Measurements from ENCODE around the gene GDF15.
"Not testable (repeated sequence)": the region's sequence is repeated elsewhere in the genome, so short reads cannot be mapped to it uniquely, and the experiment has no call there.

GDF15 gene

GRCh38 chr19:18366021-18366435, 19.9 kb upstream of the GDF15 start:
- TF ChIP-seq Cebpa-rat (IDR thresholded peaks at IDR 0.05): no peak
- H4K20me1 ChIP-seq: no peaks in the 10 kb centered on the region
- peaks cover 8 to 15% (median 12%) of the 10 kb centered on the region in 11 experiments; a peak in 18 of 22 replicates for H3K9me3 ChIP-seq (replicated peaks in 1 of 11)
- peak overlapping the region in 7 of 11 experiments; percentile 12 to 71 (median 64); a peak in 9 of 22 replicates for H3K9ac ChIP-seq
- peaks cover 27 to 92% (median 41%) of the 10 kb centered on the region in 10 experiments for H3K4me1 ChIP-seq
- peak overlapping the region in 10 of 11 experiments; percentile 64 to 84 (median 76); a peak in 19 of 22 replicates for H3K4me2 ChIP-seq
- peak overlapping the region; percentile 68 to 85 (median 80) for H3K27ac ChIP-seq
- H3K27me3 ChIP-seq: no peaks in the 10 kb centered on the region
- no peak overlapping the region for H3K4me3 ChIP-seq
- H3K36me3 ChIP-seq: peaks cover 0 to 70% (median 18%) of the 10 kb centered on the region in 11 experiments; a peak in 15 of 22 replicates

GRCh38 chr19:18368504-18369222, 17.3 kb upstream of the GDF15 start:
- Histone ChIP-seq H3K36me3 (peaks cover 0 to 47% (median 11%) of the 10 kb centered on the region in 11 experiments; a peak in 15 of 22 replicates), H3K9me3 (replicated peaks in 1 of 11) (peaks cover 8 to 15% (median 12%) of the 10 kb centered on the region in 11 experiments; a peak in 18 of 22 replicates), H4K20me1 (no peaks in the 10 kb centered on the region), H3K4me2 (peak overlapping the region in 3 of 11 experiments; percentile 45 to 81 (median 52); a peak in 4 of 22 replicates), H3K27ac (peak overlapping the region in 9 of 11 experiments; percentile 7 to 66 (median 46); a peak in 10 of 22 replicates), H3K4me3 (no peak overlapping the region), H3K4me1 (peaks cover 35 to 96% (median 50%) of the 10 kb centered on the region in 10 experiments), H3K27me3 (no peaks in the 10 kb centered on the region), H3K9ac (peak overlapping the region in 4 of 11 experiments; percentile 31 to 75 (median 51); a peak in 3 of 22 replicates)
- no peak for TF ChIP-seq Cebpa-rat (IDR thresholded peaks at IDR 0.05)

GRCh38 chr19:18373407-18373891, 12.5 kb upstream of the GDF15 start:
- Histone ChIP-seq H3K4me2 (peak overlapping the region; percentile 74 to 94 (median 83)), H3K4me1 (peaks cover 46 to 94% (median 68%) of the 10 kb centered on the region in 10 experiments), H3K9ac (peak overlapping the region; percentile 69 to 83 (median 75)), H4K20me1 (no peaks in the 10 kb centered on the region), H3K4me3 (peak overlapping the region in 5 of 10 experiments; percentile 3 to 22 (median 6); a peak in 5 of 20 replicates), H3K36me3 (peaks cover 0 to 12% (median 0%) of the 10 kb centered on the region in 11 experiments; a peak in 4 of 22 replicates), H3K27me3 (no peaks in the 10 kb centered on the region), H3K9me3 (replicated peaks in 1 of 11) (no peaks in the 10 kb centered on the region), H3K27ac (peak overlapping the region; percentile 83 to 96 (median 90))
- no peak for TF ChIP-seq Cebpa-rat (IDR thresholded peaks at IDR 0.05)

- TF ChIP-seq Cebpa-rat (IDR thresholded peaks at IDR 0.05): no peak
- Histone ChIP-seq H3K27me3 (no peaks in the 10 kb centered on the region), H4K20me1 (no peaks in the 10 kb centered on the region), H3K9me3 (replicated peaks in 1 of 11) (no peaks in the 10 kb centered on the region), H3K9ac (peak overlapping the region; percentile 69 to 83 (median 75); a peak in 21 of 22 replicates), H3K27ac (peak overlapping the region; percentile 83 to 96 (median 90)), H3K36me3 (peaks cover 0 to 7% (median 0%) of the 10 kb centered on the region in 11 experiments; a peak in 2 of 22 replicates), H3K4me1 (peaks cover 46 to 94% (median 72%) of the 10 kb centered on the region in 10 experiments), H3K4me3 (peak overlapping the region in 7 of 10 experiments; percentile 2 to 31 (median 6); a peak in 7 of 20 replicates), H3K4me2 (peak overlapping the region; percentile 74 to 94 (median 83))
These were observed 11.9 kb upstream of the GDF15 start for GRCh38 chr19:18373892-18374629.

- Histone ChIP-seq H3K36me3 (no peaks in the 10 kb centered on the region), H3K9ac (no peak overlapping the region; a peak in 2 of 22 replicates), H3K4me3 (no peak overlapping the region), H4K20me1 (no peaks in the 10 kb centered on the region), H3K4me2 (peak overlapping the region; percentile 26 to 87 (median 64); a peak in 16 of 22 replicates), H3K9me3 (replicated peaks in 1 of 11) (no peaks in the 10 kb centered on the region), H3K27ac (peak overlapping the region in 8 of 11 experiments; percentile 5 to 95 (median 30); a peak in 9 of 22 replicates), H3K27me3 (no peaks in the 10 kb centered on the region), H3K4me1 (peaks cover 51 to 99% (median 95%) of the 10 kb centered on the region in 10 experiments)
- TF ChIP-seq Cebpa-rat (IDR thresholded peaks at IDR 0.05): no peak
These were observed 8.9 kb upstream of the GDF15 start for GRCh38 chr19:18377026-18377425.

- H3K4me1 ChIP-seq: peaks cover 33 to 100% (median 79%) of the 10 kb centered on the region in 10 experiments
- H3K9ac ChIP-seq: peak overlapping the region in 7 of 11 experiments; percentile 0 to 38 (median 19); a peak in 5 of 22 replicates
- no peaks in the 10 kb centered on the region for H3K36me3 ChIP-seq
- no peaks in the 10 kb centered on the region for H4K20me1 ChIP-seq
- peak overlapping the region in 9 of 11 experiments; percentile 10 to 87 (median 68); a peak in 15 of 22 replicates for H3K4me2 ChIP-seq
- no peaks in the 10 kb centered on the region for H3K27me3 ChIP-seq
- H3K27ac ChIP-seq: peak overlapping the region; percentile 9 to 95 (median 53); a peak in 18 of 22 replicates
- H3K9me3 ChIP-seq (replicated peaks in 1 of 11): no peaks in the 10 kb centered on the region
- no peak overlapping the region for H3K4me3 ChIP-seq
- no peak; a peak in 1 of 22 replicates for TF ChIP-seq Cebpa-rat (IDR thresholded peaks at IDR 0.05)
These were observed 5.9 kb upstream of the GDF15 start for GRCh38 chr19:18379803-18380747.

- peak overlapping the region in 3 of 11 experiments; percentile 0 to 37 (median 14); a peak in 3 of 22 replicates for H3K9ac ChIP-seq
- H3K27me3 ChIP-seq: no peaks in the 10 kb centered on the region
- H4K20me1 ChIP-seq: no peaks in the 10 kb centered on the region
- no peak overlapping the region for H3K4me3 ChIP-seq
- no peak for TF ChIP-seq Cebpa-rat (IDR thresholded peaks at IDR 0.05)
- peak overlapping the region in 9 of 11 experiments; percentile 10 to 87 (median 68); a peak in 14 of 22 replicates for H3K4me2 ChIP-seq
- H3K27ac ChIP-seq: peak overlapping the region in 9 of 11 experiments; percentile 34 to 95 (median 54); a peak in 15 of 22 replicates
- H3K36me3 ChIP-seq: no peaks in the 10 kb centered on the region
- no peaks in the 10 kb centered on the region for H3K9me3 ChIP-seq (replicated peaks in 1 of 11)
- H3K4me1 ChIP-seq: peaks cover 26 to 99% (median 79%) of the 10 kb centered on the region in 10 experiments
These were observed 5.1 kb upstream of the GDF15 start for GRCh38 chr19:18380843-18381242.

- H3K9me3 ChIP-seq (replicated peaks in 1 of 11); H3K27ac ChIP-seq; H3K36me3 ChIP-seq; H3K4me3 ChIP-seq: not testable (repeated sequence)
- peaks cover 0 to 16% (median 0%) of the 10 kb centered on the region in 11 experiments; a peak in 2 of 22 replicates for H4K20me1 ChIP-seq
- H3K27me3 ChIP-seq: peaks cover 0 to 23% (median 17%) of the 10 kb centered on the region in 11 experiments; a peak in 15 of 22 replicates
- peak overlapping the region in 1 of 11 experiments; percentile 40; a peak in 1 of 22 replicates for H3K9ac ChIP-seq
- H3K4me2 ChIP-seq: peak overlapping the region in 4 of 11 experiments; percentile 14 to 87 (median 75); a peak in 5 of 22 replicates
- H3K4me1 ChIP-seq: peaks cover 36 to 99% (median 77%) of the 10 kb centered on the region in 10 experiments
These were observed 2.3 kb upstream of the GDF15 start for GRCh38 chr19:18383622-18384021.

All from BLaER1 treated with 17β-estradiol and CSF1 and Interleukin-3, amounts not matched to agents 10 nM and 100 nM (cell line).